ENCODE data around the gene RIIAD1.
A peak's percentile ranks its signal among the peaks of the same experiment; 100 is the strongest.

RIIAD1 gene

DNA sequence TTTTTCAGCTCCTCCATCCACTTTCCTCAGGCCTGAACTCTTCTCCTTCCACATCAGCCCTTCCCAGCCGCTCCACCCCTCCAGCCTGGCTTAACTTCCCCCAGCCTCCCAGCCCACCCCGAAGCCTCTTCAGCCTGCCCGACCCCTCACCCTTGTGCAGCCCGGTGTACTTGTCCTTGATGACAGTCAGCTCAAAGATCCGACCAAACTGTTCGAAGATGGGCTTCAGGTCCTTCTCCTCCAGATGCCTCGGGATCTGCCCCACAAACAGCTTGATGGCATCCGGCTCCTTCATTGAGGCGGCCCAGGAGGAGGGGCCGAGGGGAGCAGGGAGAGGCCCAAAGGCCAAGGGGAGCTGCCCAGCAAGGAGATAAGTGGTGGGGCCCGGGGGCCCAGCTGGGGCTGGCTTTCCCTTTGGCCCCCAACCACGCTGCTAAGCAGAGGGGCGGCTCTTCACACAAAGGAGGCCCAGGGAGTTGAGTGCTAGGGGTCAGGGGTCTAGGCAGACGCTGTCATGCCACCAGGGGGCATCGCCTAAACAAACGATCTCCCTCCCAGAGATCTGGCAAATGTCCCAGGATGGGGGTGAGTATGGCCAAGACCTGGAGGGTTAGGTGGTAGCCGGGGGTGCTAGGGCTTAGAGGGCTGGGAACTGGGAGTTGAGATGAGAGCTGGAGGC, 5.5 kb upstream of the RIIAD1 start:
- no peak overlapping the region for H3K4me2 ChIP-seq (ENCODE audit: low read length)

DNA sequence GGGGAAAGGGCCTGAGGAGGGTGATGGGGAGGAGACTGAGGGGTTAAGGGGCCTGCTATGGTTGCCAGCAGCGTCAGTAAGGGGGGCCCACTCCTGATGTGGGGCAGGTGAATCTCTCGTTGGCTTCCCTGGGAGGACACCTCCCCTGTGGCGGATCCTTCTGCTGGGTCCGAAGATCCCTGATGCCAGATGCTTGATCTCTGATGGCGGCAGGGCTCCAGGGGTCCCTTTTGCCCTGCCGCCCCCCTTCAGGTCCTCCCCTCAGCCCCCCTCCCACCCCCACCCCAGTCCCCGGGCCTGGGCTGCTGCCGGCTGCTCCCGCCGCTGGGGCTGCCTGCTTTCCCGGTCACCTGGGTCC, 4.9 kb upstream of the RIIAD1 start:
- Histone ChIP-seq H3K9me2 (replicated peaks; ENCODE audit: control insufficient read depth, low read length) (no peaks in the 10 kb centered on the region), H3K4me2 (ENCODE audit: low read length) (no peak overlapping the region), H3F3A (ENCODE audit: control insufficient read depth, insufficient read depth) (no peaks in the 10 kb centered on the region), H4K20me1 (ENCODE audit: control insufficient read depth, insufficient read depth, low read depth, low read length) (no peaks in the 10 kb centered on the region), H3K4me1 (ENCODE audit: control insufficient read depth, low read length) (peaks cover 3% of the 10 kb centered on the region; the same call in 1 of the 2 replicates), H3K36me3 (ENCODE audit: control insufficient read depth, low read length) (no peaks in the 10 kb centered on the region), H3K4me3 (ENCODE audit: low read length) (no peak overlapping the region), H3K27me3 (ENCODE audit: control insufficient read depth, low read length) (peaks cover 57% of the 10 kb centered on the region), H3K27ac (ENCODE audit: low read depth, low read length) (no peak overlapping the region), H3K9me3 (ENCODE audit: control insufficient read depth, insufficient read depth, low read length) (no peaks in the 10 kb centered on the region), H3K79me2 (ENCODE audit: control insufficient read depth, low read length) (no peaks in the 10 kb centered on the region)
- no peak for TF ChIP-seq EZH2phosphoT487 (IDR thresholded peaks at IDR 0.05; ENCODE audit: borderline replicate concordance, low read length)
- TF ChIP-seq, protein P1, sequence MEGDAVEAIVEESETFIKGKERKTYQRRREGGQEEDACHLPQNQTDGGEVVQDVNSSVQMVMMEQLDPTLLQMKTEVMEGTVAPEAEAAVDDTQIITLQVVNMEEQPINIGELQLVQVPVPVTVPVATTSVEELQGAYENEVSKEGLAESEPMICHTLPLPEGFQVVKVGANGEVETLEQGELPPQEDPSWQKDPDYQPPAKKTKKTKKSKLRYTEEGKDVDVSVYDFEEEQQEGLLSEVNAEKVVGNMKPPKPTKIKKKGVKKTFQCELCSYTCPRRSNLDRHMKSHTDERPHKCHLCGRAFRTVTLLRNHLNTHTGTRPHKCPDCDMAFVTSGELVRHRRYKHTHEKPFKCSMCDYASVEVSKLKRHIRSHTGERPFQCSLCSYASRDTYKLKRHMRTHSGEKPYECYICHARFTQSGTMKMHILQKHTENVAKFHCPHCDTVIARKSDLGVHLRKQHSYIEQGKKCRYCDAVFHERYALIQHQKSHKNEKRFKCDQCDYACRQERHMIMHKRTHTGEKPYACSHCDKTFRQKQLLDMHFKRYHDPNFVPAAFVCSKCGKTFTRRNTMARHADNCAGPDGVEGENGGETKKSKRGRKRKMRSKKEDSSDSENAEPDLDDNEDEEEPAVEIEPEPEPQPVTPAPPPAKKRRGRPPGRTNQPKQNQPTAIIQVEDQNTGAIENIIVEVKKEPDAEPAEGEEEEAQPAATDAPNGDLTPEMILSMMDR (IDR thresholded peaks at IDR 0.05; ENCODE audit: low read depth, low read length, poor library complexity, severe bottlenecking) = no peak

More for the DNA sequence above, 5.5 kb upstream of the RIIAD1 start:
- no peaks in the 10 kb centered on the region for H3F3A ChIP-seq (ENCODE audit: control insufficient read depth, insufficient read depth)
- no peaks in the 10 kb centered on the region for H4K20me1 ChIP-seq (ENCODE audit: control insufficient read depth, insufficient read depth, low read depth, low read length)
- H3K36me3 ChIP-seq (ENCODE audit: control insufficient read depth, low read length) = no peaks in the 10 kb centered on the region
- H3K4me1 ChIP-seq (ENCODE audit: control insufficient read depth, low read length) = peaks cover 2% of the 10 kb centered on the region; the same call in 1 of the 2 replicates
- no peak overlapping the region for H3K4me3 ChIP-seq (ENCODE audit: low read length)
- no peaks in the 10 kb centered on the region for H3K79me2 ChIP-seq (ENCODE audit: control insufficient read depth, low read length)
- H3K27ac ChIP-seq (ENCODE audit: low read depth, low read length) = no peak overlapping the region
- no peaks in the 10 kb centered on the region for H3K9me2 ChIP-seq (replicated peaks; ENCODE audit: control insufficient read depth, low read length)
- no peak for TF ChIP-seq EZH2phosphoT487 (IDR thresholded peaks at IDR 0.05; ENCODE audit: borderline replicate concordance, low read length)
- TF ChIP-seq, protein P1 (IDR thresholded peaks at IDR 0.05; ENCODE audit: low read depth, low read length, poor library complexity, severe bottlenecking) = peak; percentile 39
- H3K9me3 ChIP-seq (ENCODE audit: control insufficient read depth, insufficient read depth, low read length) = no peaks in the 10 kb centered on the region
- H3K27me3 ChIP-seq (ENCODE audit: control insufficient read depth, low read length) = peaks cover 52% of the 10 kb centered on the region

DNA sequence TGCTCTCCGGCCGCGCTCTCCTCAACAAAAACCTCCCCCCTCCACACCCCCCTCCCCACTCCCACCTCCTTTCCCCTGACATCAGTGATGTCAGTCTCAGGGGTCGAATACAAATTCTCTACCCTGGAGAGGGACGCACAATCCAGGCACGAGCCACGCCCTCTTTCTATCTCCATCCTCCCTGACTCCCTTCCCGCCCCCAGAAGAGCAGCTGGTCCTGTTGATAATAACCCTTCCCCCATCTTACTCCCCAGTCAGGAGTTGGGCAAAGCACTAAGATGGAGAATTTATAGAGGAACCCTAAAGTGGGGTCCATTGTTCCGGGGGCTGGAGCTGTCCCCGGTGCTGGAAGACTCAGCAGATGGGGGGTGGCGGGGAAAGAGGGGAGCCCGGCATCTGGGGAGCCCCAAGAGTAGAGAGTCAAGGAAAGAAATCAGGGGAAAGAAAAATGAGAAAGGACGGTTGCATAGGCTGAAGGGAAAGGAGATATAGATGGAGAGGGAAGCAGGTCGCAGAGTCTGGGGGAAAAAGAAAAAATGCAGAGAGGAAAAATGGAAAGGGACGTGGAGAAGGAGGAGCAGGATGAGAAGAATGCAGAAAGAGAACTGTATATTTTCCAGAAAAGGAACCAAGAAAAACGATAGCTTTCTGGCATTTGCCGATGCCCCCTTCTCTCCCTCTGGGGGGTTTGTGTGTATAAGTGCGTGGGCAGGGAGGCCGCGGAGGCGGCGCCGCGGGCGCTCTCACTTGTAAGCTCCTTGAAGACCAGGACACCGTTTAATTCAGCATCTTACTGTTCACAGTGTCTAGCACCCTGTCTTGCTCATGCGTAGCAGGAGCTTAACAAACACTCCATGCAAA, 4.3 kb upstream of the RIIAD1 start, which contains the start of gene CELF3:
Gene CELF3, minus strand, starts transcription at position 33 of the 861 bp plus-strand sequence. CDS start 783 bp downstream, outside the sequence.
- H3K4me2 ChIP-seq (ENCODE audit: low read length) = peak within 1 kb of the TSS; percentile 26; the same call in 1 of the 2 replicates
- H3K4me3 ChIP-seq (ENCODE audit: low read length) = no peak within 1 kb of the TSS
- H3K4me1 ChIP-seq (ENCODE audit: control insufficient read depth, low read length) = peaks cover 7% of the 10 kb centered on the region; the same call in 1 of the 2 replicates
- no peaks in the 10 kb centered on the region for H3K36me3 ChIP-seq (ENCODE audit: control insufficient read depth, low read length)
- H3K9me2 ChIP-seq (replicated peaks; ENCODE audit: control insufficient read depth, low read length) = no peaks in the 10 kb centered on the region
- H3F3A ChIP-seq (ENCODE audit: control insufficient read depth, insufficient read depth) = no peaks in the 10 kb centered on the region
- H3K27ac ChIP-seq (ENCODE audit: low read depth, low read length) = no peak within 1 kb of the TSS
- no peaks in the 10 kb centered on the region for H3K9me3 ChIP-seq (ENCODE audit: control insufficient read depth, insufficient read depth, low read length)
- H4K20me1 ChIP-seq (ENCODE audit: control insufficient read depth, insufficient read depth, low read depth, low read length) = no peaks in the 10 kb centered on the region
- no peaks in the 10 kb centered on the region for H3K79me2 ChIP-seq (ENCODE audit: control insufficient read depth, low read length)
- peaks cover 60% of the 10 kb centered on the region for H3K27me3 ChIP-seq (ENCODE audit: control insufficient read depth, low read length)
- TF ChIP-seq EZH2phosphoT487 (IDR thresholded peaks at IDR 0.05; ENCODE audit: borderline replicate concordance, low read length) = no peak
- TF ChIP-seq, protein P1 (IDR thresholded peaks at IDR 0.05; ENCODE audit: low read depth, low read length, poor library complexity, severe bottlenecking) = no peak

All from DOHH2 (cell line).